GM19193 (cell line): ENCODE data around the gene RTP3.

Experiments
- POLR2A ChIP-seq: IDR thresholded peaks from 4 replicates; pipeline ENCODE4 v1.6.1; 2011; ENCODE audit not compliant: insufficient read depth, insufficient read length; ENCODE audit errors: extremely low read depth

Gene RTP3

GRCh38 chr3:46484388-46484787 is 13.4 kb upstream of the RTP3 start:
- no peak for TF ChIP-seq POLR2A

- no peak for TF ChIP-seq POLR2A
Observed at GRCh38 chr3:46484911-46485778, 12.6 kb upstream of the RTP3 start.

GRCh38 chr3:46485779-46486175 is 12.0 kb upstream of the RTP3 start:
- no peak for TF ChIP-seq POLR2A

- no peak for TF ChIP-seq POLR2A
Observed at GRCh38 chr3:46488735-46489361, 8.9 kb upstream of the RTP3 start.

GRCh38 chr3:46489381-46489780 is 8.4 kb upstream of the RTP3 start:
- no peak for TF ChIP-seq POLR2A

GRCh38 chr3:46489875-46490274 is 7.9 kb upstream of the RTP3 start:
- TF ChIP-seq POLR2A, result no peak

- TF ChIP-seq POLR2A, result no peak
Observed at GRCh38 chr3:46490338-46491084, 7.3 kb upstream of the RTP3 start.

- no peak for TF ChIP-seq POLR2A
Observed at GRCh38 chr3:46491089-46492070, 6.4 kb upstream of the RTP3 start.

- TF ChIP-seq POLR2A, result no peak
Observed at GRCh38 chr3:46492890-46493547, 4.8 kb upstream of the RTP3 start.

- no peak for TF ChIP-seq POLR2A
Observed at GRCh38 chr3:46495901-46496456, 1.8 kb upstream of the RTP3 start.

GRCh38 chr3:46496746-46497555 is 825 bp upstream of the RTP3 start:
- TF ChIP-seq POLR2A, result no peak

- TF ChIP-seq POLR2A, result no peak
Observed at GRCh38 chr3:46498916-46499519, 1.2 kb downstream of the RTP3 start.
